K562 (cell line): ENCODE data around the gene AK4. TPM values are rescaled to one million over a fixed set of nuclear protein-coding genes. Genes with fewer than 3 reads are reported as not detected.
"Not testable (repeated sequence)": the region's sequence is repeated elsewhere in the genome, so short reads cannot be mapped to it uniquely, and the experiment has no call there.

Experiments used
- ATAC-seq: fragments of 200-7000 bp; cut with Tn5 transposase; 3 replicates; pipeline ENCODE4 v1.9.1; 2020; ENCODE audit warnings: moderate library complexity
- BruUV-seq: library from RNA; stranded (reverse); fragments of 400-500 nt; replicated peaks from 2 replicates; lab custom pipeline; 2021; lab: Mats Ljungman, UMichigan
- CTCF ChIA-PET: fragments of 300-600 bp; formaldehyde crosslinking; extraction: SDS; loops from one replicate; lab custom pipeline; 2021; ENCODE audit warnings: low intra/inter-chr PET ratio; lab: Yijun Ruan, JAX
- POLR2A ChIA-PET: fragments of 300-600, 350-650 bp; sonication (Branson Sonifier 250); formaldehyde crosslinking; extraction: SDS; loops from one replicate; lab custom pipeline; 2021; ENCODE audit warnings: antibody characterized with exemption, inconsistent platforms; lab: Yijun Ruan, JAX
- DNase-seq, 4 experiments: peaks; one replicate each; pipeline versions ENCODE4 v3.0.0 to v3.0.0-alpha.2; 2011 to 2018; ENCODE audit warnings: low spot score in 3 of 4, mixed read lengths in 3 of 4; ENCODE audit errors: extremely low read depth in 1 of 4
- FAIRE-seq: peaks from 2 replicates; lab custom pipeline; 2011; peaks lifted over from hg19 to GRCh38; lab: Jason Lieb, UNC
- H2AFZ ChIP-seq: 2 replicates; pipeline ENCODE4 v1.6.0; 2011; ENCODE audit warnings: low read depth, low read length, control low read depth, inconsistent platforms
- H3K27ac ChIP-seq: fragments of 200-600 bp; 3 replicates; pipeline ENCODE4 v1.8.0; 2011; ENCODE audit warnings: low read depth, mild to moderate bottlenecking, control low read depth, inconsistent platforms, low read length, moderate library complexity, mixed read lengths; ENCODE audit errors: extremely low read depth
- H3K27me3 ChIP-seq, 2 experiments: fragments of 300-600 bp in 1 of 2; 2 replicates in 1 of 2; 3 replicates in 1 of 2; pipeline versions ENCODE4 v1.6.0 to v1.8.0; 2011; ENCODE audit warnings: inconsistent platforms in 2 of 2, low read length in 2 of 2, mild to moderate bottlenecking in 1 of 2, mixed read lengths in 1 of 2, moderate library complexity in 1 of 2; ENCODE audit not compliant: control insufficient read depth in 2 of 2, insufficient read depth in 2 of 2
- H3K36me3 ChIP-seq: fragments of 300-600 bp; 3 replicates; pipeline ENCODE4 v1.8.0; 2011; ENCODE audit warnings: mild to moderate bottlenecking, low read length, inconsistent platforms; ENCODE audit not compliant: control insufficient read depth, insufficient read depth
- H3K4me1 ChIP-seq, 2 experiments: fragments of 200-600 bp in 1 of 2; replicated peaks in 1 of 2; 2 replicates in 1 of 2; 3 replicates in 1 of 2; pipeline versions ENCODE4 v1.5.1 to v1.8.0; 2011; ENCODE audit warnings: inconsistent platforms in 2 of 2, low read length in 2 of 2, mild to moderate bottlenecking in 1 of 2, mixed read lengths in 1 of 2, moderate library complexity in 1 of 2; ENCODE audit not compliant: control insufficient read depth in 2 of 2, insufficient read depth in 2 of 2
- H3K4me2 ChIP-seq: 2 replicates; pipeline ENCODE4 v1.6.1; 2011; ENCODE audit warnings: low read length, control low read depth, inconsistent platforms, mixed read lengths; ENCODE audit not compliant: insufficient read depth
- H3K4me3 ChIP-seq: fragments of 200-600 bp; sonication (generic), shearing (Covaris generic); 2 replicates; pipeline ENCODE4 v1.5.1; 2016; ENCODE audit warnings: control low read depth, inconsistent platforms
- H3K79me2 ChIP-seq: fragments of 200-600 bp; 3 replicates; pipeline ENCODE4 v1.8.0; 2011; ENCODE audit warnings: low read length, inconsistent platforms; ENCODE audit not compliant: control insufficient read depth, insufficient read depth
- H3K9ac ChIP-seq, 2 experiments: 2 replicates each; pipeline versions ENCODE4 v1.6.0 to v1.6.1; 2011; ENCODE audit warnings: low read depth in 2 of 2, low read length in 2 of 2, control low read depth in 1 of 2, inconsistent platforms in 1 of 2, mild to moderate bottlenecking in 1 of 2, mixed read lengths in 1 of 2; ENCODE audit not compliant: insufficient read depth in 1 of 2
- H3K9me1 ChIP-seq: one replicate; pipeline ENCODE4 v1.6.0; 2011; ENCODE audit warnings: inconsistent platforms, mild to moderate bottlenecking, low read length, moderate library complexity; ENCODE audit not compliant: control insufficient read depth, insufficient read depth
- H3K9me3 ChIP-seq: replicated peaks from 2 replicates; pipeline ENCODE4 v1.5.1; 2011; ENCODE audit warnings: low read depth, low read length, inconsistent platforms; ENCODE audit not compliant: control insufficient read depth, insufficient read depth
- H4K20me1 ChIP-seq: replicated peaks from 2 replicates; pipeline ENCODE4 v1.6.1; 2011; ENCODE audit warnings: low read length, inconsistent platforms, mixed read lengths; ENCODE audit not compliant: control insufficient read depth, insufficient read depth
- BCOR ChIP-seq: fragments of 450-650 bp; IDR thresholded peaks from 2 replicates; pipeline ENCODE4 v1.6.1; 2016
- CBFA2T3 ChIP-seq: fragments of 450-650 bp; IDR thresholded peaks from 2 replicates; pipeline ENCODE4 v1.6.1; 2017
- JUND ChIP-seq, 2 experiments: IDR thresholded peaks; 2 replicates in 1 of 2; 3 replicates in 1 of 2; pipeline ENCODE4 v1.6.1; 2011; ENCODE audit warnings: borderline replicate concordance in 2 of 2, low read depth in 2 of 2, low read length in 2 of 2, improper control_type of control experiment in 1 of 2, missing biosample characterization in 1 of 2, missing genetic modification characterization in 1 of 2, missing genetic modification reagents in 1 of 2
- NCOR1 ChIP-seq: fragments of 450-650 bp; IDR thresholded peaks from 2 replicates; pipeline ENCODE4 v1.6.1; 2016; ENCODE audit warnings: mild to moderate bottlenecking, moderate library complexity
- RBM14 ChIP-seq: fragments of 200-400 bp; formaldehyde crosslinking; IDR thresholded peaks from 2 replicates; pipeline ENCODE4 v1.6.1; 2018; ENCODE audit warnings: low read depth, mild to moderate bottlenecking, low read length, moderate library complexity, borderline replicate concordance; ENCODE audit not compliant: insufficient read depth
- TAF9B ChIP-seq: fragments of 450-650 bp; IDR thresholded peaks from 2 replicates; pipeline ENCODE4 v1.6.1; 2018; ENCODE audit warnings: mild to moderate bottlenecking; ENCODE audit not compliant: partially characterized antibody
- TEAD4 ChIP-seq, 2 experiments: sonication (generic) in 1 of 2; formaldehyde crosslinking in 1 of 2; IDR thresholded peaks; 2 replicates each; pipeline versions ENCODE4 v1.6.1 to v1.8.0; 2012 to 2022; ENCODE audit warnings: borderline replicate concordance in 1 of 2, inconsistent platforms in 1 of 2, low read length in 1 of 2, mild to moderate bottlenecking in 1 of 2, missing genetic modification reagents in 1 of 2
- ZFP1 ChIP-seq: fragments of 450-650 bp; formaldehyde crosslinking; IDR thresholded peaks from 2 replicates; pipeline ENCODE4 v1.4.0; 2020; ENCODE audit warnings: mild to moderate bottlenecking, mixed read lengths
- ZNF121 ChIP-seq: sonication (generic); formaldehyde crosslinking; conservative IDR thresholded peaks from 2 replicates; pipeline ENCODE4 v1.8.0; 2022; ENCODE audit warnings: missing genetic modification reagents
- WGBS: fragments of 100-300 bp; shearing (Covaris generic); methylation state at CpG from one replicate; pipeline ENCODE4 v1.1.6; 2016; ENCODE audit warnings: low coverage, mixed read lengths; ENCODE audit not compliant: insufficient coverage; ENCODE audit errors: missing lambda C conversion rate; 5-methylcytosine and 5-hydroxymethylcytosine counted together
- in situ Hi-C: fragments of 300-500 bp; cut with MboI; formaldehyde crosslinking; loops from 4 replicates; pipeline ENCODE4 v1.15.0; 2018; ENCODE audit warnings: inconsistent platforms, mixed read lengths
- intact Hi-C: fragments of 100-400 bp; cut with micrococcal nuclease; formaldehyde crosslinking; loops from 2 replicates; pipeline ENCODE4 v1.14.2; 2022
- polyA plus RNA-seq, 8 experiments: library from polyadenylated mRNA; depleted of rRNA in 4 of 8; stranded (reverse) in 5 of 8; unstranded in 3 of 8; fragments of >200 nt; fragmentation: Nextera tagmentation in 2 of 8; fragmentation: Illumina TruSeq in 1 of 8; extraction: Ambion mirVana in 2 of 8; extraction: Trizol in 1 of 8; gene quantifications; 2 replicates each; pipeline versions ENCODE4 v1.2.1 to v1.2.3, GENCODE V29; 2011 to 2014; ENCODE audit warnings: inconsistent platforms in 1 of 8, missing spikeins in 1 of 8
- total RNA-seq, 7 experiments: library from RNA; depleted of rRNA in 6 of 7; stranded (reverse); fragments of >200 nt in 6 of 7; fragmentation: Illumina TruSeq in 2 of 7; extraction: Trizol in 2 of 7; gene quantifications; 2 replicates each; pipeline versions ENCODE4 v1.2.1 to v1.2.3, GENCODE V29; 2011 to 2021; ENCODE audit warnings: low replicate concordance in 1 of 7
- TF ChIP-seq, protein P1 (sequence below): fragments of 150-350 bp; IDR thresholded peaks from 2 replicates; pipeline ENCODE4 v1.6.1; 2014; ENCODE audit warnings: low read depth, mild to moderate bottlenecking, low read length, borderline replicate concordance

AK4 gene
- total and polyA plus RNA-seq, 9 of the 15 experiments (the other 6 are each of a cell fraction or from before 2014, with no cell fraction given): 10.4 to 96.6 (median 21.5) TPM

DNA sequence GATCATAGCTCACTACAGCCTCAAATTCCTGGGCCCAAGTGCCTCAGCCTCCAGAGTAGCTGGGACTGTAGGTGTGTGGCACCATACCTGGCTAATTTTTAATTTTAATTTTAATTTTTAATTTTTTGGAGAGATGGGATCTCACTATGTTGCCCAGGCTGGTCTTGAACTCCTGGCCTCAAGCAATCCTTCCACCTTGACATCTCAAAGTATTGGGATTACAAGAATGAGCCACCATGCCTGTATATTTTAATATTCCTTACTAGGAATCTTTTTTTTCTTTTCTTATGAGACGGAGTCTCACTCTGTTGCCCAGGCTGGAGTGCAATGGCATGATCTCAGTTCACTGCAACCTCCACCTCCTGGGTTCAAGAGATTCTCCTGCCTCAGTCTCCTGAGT is 89.1 kb downstream of the AK4 start:
- CTCF ChIA-PET: interaction anchor here (2.5 kb wide), 1 partner anchor 451 kb away, joined by 21 read pairs; no protein-coding TSS in a partner anchor
- H3K9ac ChIP-seq, H4K20me1 ChIP-seq, DNase-seq, ATAC-seq, FAIRE-seq, H3K36me3 ChIP-seq, H3K79me2 ChIP-seq, H2AFZ ChIP-seq, H3K27ac ChIP-seq, H3K4me3 ChIP-seq, H3K9me3 ChIP-seq, BruUV-seq, H3K9me1 ChIP-seq, H3K4me2 ChIP-seq, H3K27me3 ChIP-seq: not testable (repeated sequence)
- TF ChIP-seq BCOR: peak; percentile 59
- TF ChIP-seq ZNF121: peak; percentile 79
- peaks cover 27 to 32% of the 10 kb centered on the region in 2 experiments; a peak in 4 of 5 replicates for H3K4me1 ChIP-seq
- in situ Hi-C loops (loop anchor here (5.0 kb wide), 1 partner anchor 180 kb away; no protein-coding TSS in a partner anchor), intact Hi-C loops (loop anchor here (2.0 to 10.0 kb wide), 5 partner anchors 70 to 718 kb away; partner anchors contain the start of gene DNAJC6)
- POLR2A ChIA-PET: interaction anchor here (1.2 to 1.5 kb wide), 3 partner anchors 17 to 184 kb away, joined by 3 to 5 read pairs (median 3); no protein-coding TSS in a partner anchor
- 100% methylated on average over 1 of the region's 1 CpG for WGBS

DNA sequence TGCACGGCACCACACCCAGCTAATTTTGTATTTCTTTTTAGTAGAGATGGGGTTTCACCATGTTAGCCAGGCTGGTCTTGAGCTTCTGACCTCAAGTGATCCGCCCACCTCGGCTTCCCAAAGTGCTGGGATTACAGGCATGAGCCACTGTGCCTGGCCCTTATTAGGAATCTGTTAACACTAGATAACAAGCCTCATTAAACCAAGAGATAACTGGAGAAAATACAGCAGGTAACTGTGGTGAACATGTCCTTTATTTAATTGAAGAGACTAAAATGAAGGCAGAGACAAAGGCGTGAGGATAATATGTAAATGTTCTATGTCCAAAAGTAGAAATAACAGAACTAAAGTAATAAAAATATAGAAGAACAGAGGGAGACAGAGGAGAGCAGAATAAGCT is 89.5 kb downstream of the AK4 start:
- in situ Hi-C loops: loop anchor here (5.0 kb wide), 1 partner anchor 180 kb away; no protein-coding TSS in a partner anchor
- DNase-seq (peak in 1 of 4 experiments; percentile 34), ATAC-seq (no peak), FAIRE-seq (no peak)
- no peaks in the 10 kb centered on the region for H3K9me3 ChIP-seq
- H3K9me1 ChIP-seq: no peaks in the 10 kb centered on the region
- POLR2A ChIA-PET: interaction anchor here (1.2 kb wide), 1 partner anchor 17 kb away, joined by 3 read pairs; no protein-coding TSS in a partner anchor
- peak overlapping the region; percentile 3 for H2AFZ ChIP-seq
- H3K79me2 ChIP-seq: peaks cover 3% of the 10 kb centered on the region; the same call in 1 of the 3 replicates
- intact Hi-C loops: loop anchor here (2.0 to 10.0 kb wide), 5 partner anchors 70 to 717 kb away; partner anchors contain the start of gene DNAJC6
- H3K36me3 ChIP-seq: no peaks in the 10 kb centered on the region
- no peak overlapping the region for H3K9ac ChIP-seq
- no peak overlapping the region; the same call in 2 of the 3 replicates for H3K27ac ChIP-seq
- CTCF ChIA-PET: interaction anchor here (2.5 kb wide), 1 partner anchor 450 kb away, joined by 21 read pairs; no protein-coding TSS in a partner anchor
- peaks cover 23 to 28% of the 10 kb centered on the region in 2 experiments; a peak in 4 of 5 replicates for H3K4me1 ChIP-seq
- WGBS: 37% methylated on average over 4 of the region's 4 CpGs
- BruUV-seq: no TSS peak
- no peaks in the 10 kb centered on the region for H3K27me3 ChIP-seq
- no peak overlapping the region for H3K4me2 ChIP-seq
- H4K20me1 ChIP-seq: no peaks in the 10 kb centered on the region
- no peak overlapping the region for H3K4me3 ChIP-seq
- TF ChIP-seq ZFP1 (CRISPR knock-in tag) (no peak), TAF9B (no peak), CBFA2T3 (peak; percentile 61), NCOR1 (peak; percentile 30; the same call in 1 of the 2 replicates), JUND (IDR thresholded peaks at IDR 0.05; ENCODE audit: borderline replicate concordance, low read depth, low read length) (no peak), JUND (tag; IDR thresholded peaks at IDR 0.05; ENCODE audit: borderline replicate concordance, low read depth, low read length) (no peak), TEAD4 (IDR thresholded peaks at IDR 0.05; ENCODE audit: low read length) (peak; percentile 58; the same call in 1 of the 2 replicates), TEAD4 (CRISPR knock-in tag; IDR thresholded peaks at IDR 0.05; ENCODE audit: borderline replicate concordance) (no peak), RBM14 (no peak), ZNF121 (0 out of 2 replicates have a peak, but pooled peaks have one; percentile 2)
- TF ChIP-seq, protein P1, sequence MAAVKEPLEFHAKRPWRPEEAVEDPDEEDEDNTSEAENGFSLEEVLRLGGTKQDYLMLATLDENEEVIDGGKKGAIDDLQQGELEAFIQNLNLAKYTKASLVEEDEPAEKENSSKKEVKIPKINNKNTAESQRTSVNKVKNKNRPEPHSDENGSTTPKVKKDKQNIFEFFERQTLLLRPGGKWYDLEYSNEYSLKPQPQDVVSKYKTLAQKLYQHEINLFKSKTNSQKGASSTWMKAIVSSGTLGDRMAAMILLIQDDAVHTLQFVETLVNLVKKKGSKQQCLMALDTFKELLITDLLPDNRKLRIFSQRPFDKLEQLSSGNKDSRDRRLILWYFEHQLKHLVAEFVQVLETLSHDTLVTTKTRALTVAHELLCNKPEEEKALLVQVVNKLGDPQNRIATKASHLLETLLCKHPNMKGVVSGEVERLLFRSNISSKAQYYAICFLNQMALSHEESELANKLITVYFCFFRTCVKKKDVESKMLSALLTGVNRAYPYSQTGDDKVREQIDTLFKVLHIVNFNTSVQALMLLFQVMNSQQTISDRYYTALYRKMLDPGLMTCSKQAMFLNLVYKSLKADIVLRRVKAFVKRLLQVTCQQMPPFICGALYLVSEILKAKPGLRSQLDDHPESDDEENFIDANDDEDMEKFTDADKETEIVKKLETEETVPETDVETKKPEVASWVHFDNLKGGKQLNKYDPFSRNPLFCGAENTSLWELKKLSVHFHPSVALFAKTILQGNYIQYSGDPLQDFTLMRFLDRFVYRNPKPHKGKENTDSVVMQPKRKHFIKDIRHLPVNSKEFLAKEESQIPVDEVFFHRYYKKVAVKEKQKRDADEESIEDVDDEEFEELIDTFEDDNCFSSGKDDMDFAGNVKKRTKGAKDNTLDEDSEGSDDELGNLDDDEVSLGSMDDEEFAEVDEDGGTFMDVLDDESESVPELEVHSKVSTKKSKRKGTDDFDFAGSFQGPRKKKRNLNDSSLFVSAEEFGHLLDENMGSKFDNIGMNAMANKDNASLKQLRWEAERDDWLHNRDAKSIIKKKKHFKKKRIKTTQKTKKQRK: no peak
